ENCODE results near the gene CDH15. TPM values are rescaled to one million over a fixed set of nuclear protein-coding genes. Genes with fewer than 3 reads are reported as not detected.
"Not testable (repeated sequence)": the region's sequence is repeated elsewhere in the genome, so short reads cannot be mapped to it uniquely, and the experiment has no call there.

Gene CDH15
- total RNA-seq, 1 experiment from 2014 or later: 3.8 TPM

GRCh38 chr16:89188471-89189357, 17.2 kb downstream of the CDH15 start:
- POLR2A ChIA-PET; intact Hi-C loops (cut with micrococcal nuclease): not testable (repeated sequence)

GRCh38 chr16:89189358-89190025, 17.9 kb downstream of the CDH15 start:
- H3K9me2 ChIP-seq (ENCODE audit: insufficient read depth): no peaks in the 10 kb centered on the region
- no peak overlapping the region for H3K27ac ChIP-seq (ENCODE audit: low read depth, low read length)
- H4K20me1 ChIP-seq (ENCODE audit: insufficient read depth): no peaks in the 10 kb centered on the region
- H3K4me2 ChIP-seq (ENCODE audit: low read length): no peak overlapping the region
- H3K9me3 ChIP-seq (ENCODE audit: control insufficient read depth in 1 of 2, insufficient read depth in 1 of 2, low read depth in 1 of 2, low read length in 2 of 2): no peaks in the 10 kb centered on the region
- POLR2A ChIA-PET: no interaction called here
- no TSS peak for BruUV-seq (replicated peaks)
- H3K9ac ChIP-seq (ENCODE audit: low read length): no peak overlapping the region
- no peak for ATAC-seq
- no peak overlapping the region for H2AFZ ChIP-seq (ENCODE audit: low read depth, low read length, poor library complexity, severe bottlenecking)
- intact Hi-C loops (cut with micrococcal nuclease): no loop called here
- RAD21 ChIA-PET (ENCODE audit: low non-redundant PET in 1 of 2, low total read pairs in 2 of 2, uncharacterized antibody in 2 of 2, unreplicated experiment in 2 of 2): no interaction called here
- no peaks in the 10 kb centered on the region for H3K79me2 ChIP-seq (ENCODE audit: insufficient read depth, low read length)
- H3K4me1 ChIP-seq (ENCODE audit: control insufficient read depth in 1 of 2, insufficient read depth in 2 of 2, low read length in 2 of 2): peaks cover 0 to 27% of the 10 kb centered on the region in 2 experiments; a peak in 2 of 4 replicates
- H3K4me3 ChIP-seq (replicated peaks in 1 of 2; ENCODE audit: low read depth in 1 of 2, low read length in 2 of 2): no peak overlapping the region
- no peaks in the 10 kb centered on the region for H3K36me3 ChIP-seq (ENCODE audit: control insufficient read depth in 1 of 2, insufficient read depth in 2 of 2, low read length in 2 of 2)
- no peaks in the 10 kb centered on the region for H3K27me3 ChIP-seq (ENCODE audit: insufficient read depth, low read length)
- DNase-seq (ENCODE audit: low read depth, low spot score): no peak
- CTCF ChIA-PET: interaction anchor here (0.8 kb wide), 1 partner anchor 452 kb away, joined by 3 read pairs; no protein-coding TSS in a partner anchor
- no peak for TF ChIP-seq REST (IDR thresholded peaks at IDR 0.05; ENCODE audit: low read depth)
- no peak for TF ChIP-seq TCF7L2 (IDR thresholded peaks at IDR 0.05; ENCODE audit: borderline replicate concordance, extremely low read depth, insufficient read depth, insufficient read length)
- no peak for TF ChIP-seq CTCF (IDR thresholded peaks at IDR 0.05 in 2 of 3, conservative IDR thresholded peaks at IDR 0.05 in 1 of 3; ENCODE audit: borderline replicate concordance in 1 of 3, insufficient read depth in 1 of 3, low read depth in 2 of 3, low read length in 2 of 3)
- TF ChIP-seq ZBTB33 (IDR thresholded peaks at IDR 0.05; ENCODE audit: extremely low read depth, insufficient replicate concordance, low read length): no peak
- no peak for TF ChIP-seq SRF (IDR thresholded peaks at IDR 0.05; ENCODE audit: low read depth)
- no peak for TF ChIP-seq ZNF274 (IDR thresholded peaks at IDR 0.05; ENCODE audit: low read depth, low read length)
- TF ChIP-seq CBX3 (IDR thresholded peaks at IDR 0.05; ENCODE audit: low read depth): no peak
- no peak for TF ChIP-seq ZFX (IDR thresholded peaks at IDR 0.05)

More at GRCh38 chr16:89188471-89189357, 17.2 kb downstream of the CDH15 start:
- H3K36me3 ChIP-seq (ENCODE audit: control insufficient read depth in 1 of 2, insufficient read depth in 2 of 2, low read length in 2 of 2); H3K9me2 ChIP-seq (ENCODE audit: insufficient read depth); H2AFZ ChIP-seq (ENCODE audit: low read depth, low read length, poor library complexity, severe bottlenecking); H3K9ac ChIP-seq (ENCODE audit: low read length); H3K27me3 ChIP-seq (ENCODE audit: insufficient read depth, low read length); H3K9me3 ChIP-seq (ENCODE audit: control insufficient read depth in 1 of 2, insufficient read depth in 1 of 2, low read depth in 1 of 2, low read length in 2 of 2); H3K4me3 ChIP-seq (replicated peaks in 1 of 2; ENCODE audit: low read depth in 1 of 2, low read length in 2 of 2); BruUV-seq (replicated peaks); H3K4me2 ChIP-seq (ENCODE audit: low read length); H4K20me1 ChIP-seq (ENCODE audit: insufficient read depth); RAD21 ChIA-PET (ENCODE audit: low non-redundant PET in 1 of 2, low total read pairs in 2 of 2, uncharacterized antibody in 2 of 2, unreplicated experiment in 2 of 2); DNase-seq (ENCODE audit: low read depth, low spot score); ATAC-seq; H3K27ac ChIP-seq (ENCODE audit: low read depth, low read length); H3K79me2 ChIP-seq (ENCODE audit: insufficient read depth, low read length): not testable (repeated sequence)
- H3K4me1 ChIP-seq (ENCODE audit: control insufficient read depth in 1 of 2, insufficient read depth in 2 of 2, low read length in 2 of 2): peaks cover 0 to 26% of the 10 kb centered on the region in 2 experiments; a peak in 2 of 4 replicates
- CTCF ChIA-PET: interaction anchor here (0.8 kb wide), 1 partner anchor 451 kb away, joined by 3 read pairs; no protein-coding TSS in a partner anchor

Data from HCT116 (cell line).